Muscle of arm (tissue), 12 donors: ENCODE data around the gene PARL. TPM values are rescaled to one million over a fixed set of nuclear protein-coding genes. Genes with fewer than 3 reads are reported as not detected.
"Not testable (repeated sequence)": the region's sequence is repeated elsewhere in the genome, so short reads cannot be mapped to it uniquely, and the experiment has no call there.

Experiments
- DNase-seq: peaks from one replicate; pipeline ENCODE4 v3.0.0-alpha.2; 2013
- polyA plus RNA-seq, 12 donors: library from polyadenylated mRNA; unstranded; fragments of 120-200 nt; gene quantifications; one replicate each; pipeline ENCODE4 v1.2.1, GENCODE V29; 2013; ENCODE audit not compliant: insufficient read length in 12 of 12

Gene PARL
- polyA plus RNA-seq, 12 donors: 29.4 to 72.3 (median 31.5) TPM; not detected in 1

DNA sequence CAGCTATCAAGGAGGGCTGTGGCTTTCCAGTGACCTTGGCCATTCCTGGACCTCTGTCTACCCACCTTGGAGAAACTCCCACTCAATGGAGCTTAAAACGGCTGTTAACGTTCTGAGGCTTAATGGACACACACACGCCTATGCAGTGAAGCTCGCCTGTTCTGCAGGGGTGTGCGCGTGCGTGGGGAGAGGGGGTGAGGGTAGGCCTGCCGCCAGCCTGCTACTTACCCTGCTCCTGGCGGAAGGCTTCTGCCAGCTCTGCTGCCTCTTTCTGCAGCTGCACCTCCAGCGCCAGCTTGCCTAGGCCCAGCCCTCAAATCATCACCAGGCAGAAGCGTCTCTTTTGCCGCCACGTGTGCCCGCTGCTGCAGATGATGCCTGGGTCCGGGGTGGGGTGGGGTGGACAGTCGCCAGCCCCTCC lies 23.2 kb upstream of the PARL start:
- DNase-seq: no peak

DNA sequence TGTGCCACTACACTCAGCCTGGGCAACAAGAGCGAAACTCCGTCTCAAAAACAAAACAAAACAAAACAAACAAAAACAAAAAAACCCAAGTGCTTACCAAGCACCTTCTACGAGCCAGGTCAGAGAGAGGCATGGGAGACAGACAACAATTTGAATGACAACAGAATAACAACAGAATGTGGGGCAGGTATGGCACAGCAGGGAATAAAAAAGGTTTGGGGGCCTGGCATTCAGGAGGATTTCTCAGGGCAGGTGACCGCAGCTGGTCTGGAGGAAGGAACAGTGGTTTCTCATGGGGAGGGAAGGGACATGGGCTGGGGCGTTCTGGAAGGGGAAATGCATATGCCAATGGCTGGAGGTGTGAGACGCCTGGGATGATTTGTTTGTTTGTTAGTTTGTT lies 22.5 kb upstream of the PARL start:
- DNase-seq: no peak

DNA sequence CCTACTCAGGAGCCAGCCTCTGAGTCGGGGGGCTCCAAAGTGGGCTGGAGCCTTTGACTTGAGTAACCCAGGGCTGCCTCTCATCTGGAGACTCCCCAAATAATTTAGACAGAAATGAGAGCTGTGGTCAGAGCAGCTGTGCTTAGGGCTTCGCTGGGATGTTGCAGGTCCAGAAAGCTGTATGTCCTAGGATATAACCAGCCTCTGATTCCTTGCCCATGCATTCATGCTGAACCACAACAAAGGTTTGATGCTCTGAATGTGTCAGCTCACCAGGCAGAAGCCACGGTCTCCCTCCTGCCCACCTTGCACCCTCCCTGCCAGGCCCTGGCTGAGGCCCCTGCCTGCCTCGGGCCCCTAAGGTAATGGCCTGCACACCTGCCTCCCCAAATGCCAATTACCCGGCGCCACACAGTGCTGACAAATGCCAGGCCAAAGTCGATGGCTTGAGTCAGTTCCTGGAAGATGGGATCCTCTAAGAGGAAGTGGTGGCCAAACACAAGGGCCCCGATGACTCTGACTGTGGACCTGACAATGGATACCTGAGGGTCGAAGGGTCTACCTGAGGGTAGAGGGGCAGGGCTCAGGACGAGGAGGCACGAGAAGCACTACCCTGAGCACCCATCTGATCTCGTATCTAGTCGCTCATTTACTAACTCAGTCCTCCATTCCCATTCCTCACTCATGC lies 21.7 kb upstream of the PARL start:
- no peak for DNase-seq

GRCh38 chr3:183904833-183905780 lies 20.4 kb upstream of the PARL start:
- no peak for DNase-seq

DNA sequence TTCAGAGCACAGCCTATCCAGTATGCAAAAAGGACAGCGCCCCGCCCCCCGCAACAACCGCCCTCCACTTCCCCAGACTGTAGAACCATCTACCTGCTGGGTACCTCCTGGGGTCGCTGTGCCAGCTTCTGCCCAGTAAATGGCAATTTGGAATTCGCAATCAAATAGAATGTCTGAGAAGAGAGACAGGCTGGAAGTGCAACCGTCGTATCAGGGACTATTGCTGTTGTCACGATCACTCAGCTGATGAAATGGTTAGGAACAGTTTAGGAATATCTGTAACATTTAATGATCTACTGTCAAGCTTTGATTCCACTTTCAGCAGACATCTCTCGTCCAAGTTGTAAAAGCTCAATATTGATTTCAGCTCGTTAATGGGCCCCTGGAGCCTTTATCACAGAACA lies 13.3 kb upstream of the PARL start:
- no peak for DNase-seq

DNA sequence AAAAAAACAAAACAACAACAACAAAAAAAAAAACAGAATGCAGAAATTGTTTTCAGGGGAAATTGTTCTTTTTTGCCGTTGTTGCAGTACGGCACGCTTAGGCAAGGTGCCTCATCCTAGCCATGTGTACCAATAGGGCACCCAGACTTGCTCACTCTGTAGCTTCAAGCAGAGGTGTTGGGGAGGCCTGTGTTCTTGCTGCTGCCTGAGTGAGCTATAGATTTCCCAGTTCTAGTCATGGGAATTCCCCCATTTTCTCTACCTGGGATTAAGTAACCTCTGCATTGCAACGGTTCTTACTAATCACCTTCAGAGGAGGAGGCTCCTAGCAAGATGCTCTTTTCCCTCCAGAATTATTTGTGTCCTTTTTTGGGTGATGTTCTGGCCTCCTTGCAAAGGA lies 12.9 kb upstream of the PARL start:
- no peak for DNase-seq

GRCh38 chr3:183896610-183897009 lies 11.9 kb upstream of the PARL start:
- no peak for DNase-seq

- no peak for DNase-seq
Measured at GRCh38 chr3:183896184-183896583, 11.5 kb upstream of the PARL start.

- no peak for DNase-seq
Measured at GRCh38 chr3:183895774-183896173, 11.1 kb upstream of the PARL start.

GRCh38 chr3:183895296-183895695 lies 10.6 kb upstream of the PARL start:
- DNase-seq: peak; percentile 29

GRCh38 chr3:183892610-183893214 lies 8.0 kb upstream of the PARL start:
- no peak for DNase-seq

GRCh38 chr3:183885766-183886165 lies 1.1 kb upstream of the PARL start:
- no peak for DNase-seq

DNA sequence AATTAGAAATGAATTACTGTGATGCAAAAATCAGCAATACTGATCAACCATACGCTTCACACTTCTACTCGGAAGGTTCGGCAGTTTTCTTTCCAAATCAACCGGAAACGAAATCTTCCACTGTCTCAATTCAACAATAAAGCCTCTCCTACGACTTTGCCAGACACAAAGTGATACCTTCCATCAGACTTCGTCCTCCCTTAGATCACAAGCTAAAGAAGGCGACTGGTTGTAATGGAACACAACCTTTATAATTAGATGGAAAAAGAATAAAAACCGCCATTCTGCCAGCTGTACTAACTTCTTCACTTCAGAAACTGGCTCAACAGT lies 618 bp downstream of the PARL start:
- DNase-seq: no peak

GRCh38 chr3:183883291-183884096 lies 1.2 kb downstream of the PARL start:
- DNase-seq: no peak

GRCh38 chr3:183880121-183880520 lies 4.6 kb downstream of the PARL start:
- DNase-seq: no peak

DNA sequence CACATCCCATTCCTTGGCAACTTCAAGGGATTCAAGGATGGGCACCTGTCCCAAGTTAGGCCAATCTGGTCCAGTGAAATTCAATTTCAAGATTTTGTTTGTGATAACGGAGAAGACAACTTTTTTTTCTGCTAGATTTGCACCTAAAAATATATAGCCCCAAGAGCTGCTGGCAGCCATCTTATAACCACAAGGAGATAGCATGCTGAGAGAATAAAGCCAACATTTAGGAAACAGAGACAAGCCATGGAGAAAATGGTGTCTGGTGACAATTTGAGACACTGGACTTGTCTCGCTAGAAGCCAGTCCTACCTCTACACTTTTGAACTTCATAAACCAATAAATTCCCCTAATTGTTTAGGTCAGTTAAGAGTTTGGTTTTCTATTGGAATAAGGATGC lies 5.4 kb downstream of the PARL start:
- DNase-seq: no peak

DNA sequence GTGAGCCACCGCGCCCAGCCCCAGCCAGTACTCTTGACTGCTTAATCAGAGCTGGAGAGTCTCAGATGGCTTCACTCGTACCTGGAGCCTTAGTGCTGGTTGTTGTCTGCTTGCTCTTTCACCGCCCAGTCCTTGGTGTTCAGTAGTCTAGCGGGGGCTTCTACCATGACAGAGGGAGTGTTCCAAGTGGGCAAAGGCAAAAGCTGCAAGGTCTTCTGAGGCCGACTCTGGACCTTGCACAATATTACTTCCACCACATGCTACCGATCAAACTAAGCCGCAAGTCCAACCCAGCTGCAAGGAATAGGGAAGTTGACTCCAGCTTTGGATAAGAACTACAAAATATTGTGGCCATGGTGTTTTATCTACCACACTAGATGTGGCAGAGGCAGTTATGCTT lies 6.6 kb downstream of the PARL start:
- DNase-seq: peak; percentile 7

DNA sequence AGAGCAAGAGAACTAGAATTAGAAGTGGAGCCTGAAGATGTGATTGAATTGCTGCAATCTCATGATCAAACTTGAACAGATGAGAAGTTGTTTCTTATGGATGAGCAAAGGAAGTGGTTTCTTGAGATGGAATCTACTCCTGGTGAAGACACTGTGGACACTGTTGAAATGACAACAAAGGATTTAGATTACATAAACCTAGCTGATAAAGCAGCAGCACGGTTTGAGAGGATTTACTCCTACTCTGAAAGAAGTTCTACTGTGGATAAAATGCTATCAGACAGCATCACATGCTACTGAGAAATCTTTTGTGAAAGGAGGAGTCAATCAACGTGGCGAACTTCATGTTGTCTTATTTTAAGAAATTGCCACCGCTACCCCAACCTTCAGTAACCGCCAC lies 7.5 kb downstream of the PARL start:
- DNase-seq: not testable (repeated sequence)

GRCh38 chr3:183875411-183875810 lies 9.3 kb downstream of the PARL start:
- DNase-seq: no peak

- DNase-seq: no peak
Measured at GRCh38 chr3:183873914-183874313, 10.8 kb downstream of the PARL start.

DNA sequence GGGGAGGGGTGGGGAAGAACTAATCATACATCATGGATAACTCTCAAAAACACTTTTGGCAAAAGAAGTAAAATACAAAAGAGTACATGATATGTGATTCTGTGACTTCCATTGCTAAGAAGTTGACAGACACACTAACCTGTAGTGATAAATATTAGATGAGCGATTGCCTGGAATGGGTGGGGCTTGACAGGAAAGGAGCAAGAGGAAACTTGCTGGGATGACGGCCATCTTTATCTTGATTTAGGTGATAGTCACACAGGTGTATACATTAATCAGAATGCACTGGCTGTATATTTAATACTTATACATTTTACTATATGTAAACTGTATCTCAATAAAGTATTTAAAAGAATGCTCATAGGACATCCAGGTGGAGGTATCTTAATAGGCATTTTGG lies 13.1 kb downstream of the PARL start:
- no peak for DNase-seq

DNA sequence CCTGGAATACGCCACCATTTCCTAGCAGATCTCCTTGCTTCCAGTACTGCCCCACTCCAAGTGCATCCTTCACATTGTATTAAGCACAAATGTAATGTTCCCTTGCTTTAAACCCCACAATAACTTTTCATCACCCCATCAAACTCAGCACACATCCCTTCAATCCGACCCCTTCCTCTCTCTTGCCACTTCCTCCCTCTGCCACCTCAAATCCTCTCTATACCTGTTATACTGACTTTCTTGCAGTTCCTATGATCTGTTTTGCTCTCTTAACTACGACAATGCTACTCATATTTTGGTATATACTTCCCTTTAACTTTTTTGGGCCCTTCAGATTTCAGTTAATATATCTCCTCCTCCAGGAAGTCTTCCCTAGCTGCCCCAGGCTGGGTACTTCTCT lies 14.1 kb downstream of the PARL start:
- no peak for DNase-seq
